OCI-LY1 (cell line): ENCODE results near the gene SERPIND1.

ENCODE experiments used
- EZH2 ChIP-seq: fragments of 200-600 bp; sonication (generic), shearing (Covaris generic); IDR thresholded peaks from 2 replicates; pipeline ENCODE4 v1.8.0; 2017; ENCODE audit warnings: borderline replicate concordance, mixed run types, mild to moderate bottlenecking, antibody characterized with exemption, low read length, moderate library complexity, mixed read lengths
- TF ChIP-seq, protein P1 (sequence below): fragments of 200-600 bp; sonication (generic), shearing (Covaris generic); IDR thresholded peaks from 2 replicates; pipeline ENCODE4 v1.5.1; 2017; ENCODE audit warnings: mild to moderate bottlenecking, antibody characterized with exemption, low read length, moderate library complexity, mixed read lengths

DNA sequence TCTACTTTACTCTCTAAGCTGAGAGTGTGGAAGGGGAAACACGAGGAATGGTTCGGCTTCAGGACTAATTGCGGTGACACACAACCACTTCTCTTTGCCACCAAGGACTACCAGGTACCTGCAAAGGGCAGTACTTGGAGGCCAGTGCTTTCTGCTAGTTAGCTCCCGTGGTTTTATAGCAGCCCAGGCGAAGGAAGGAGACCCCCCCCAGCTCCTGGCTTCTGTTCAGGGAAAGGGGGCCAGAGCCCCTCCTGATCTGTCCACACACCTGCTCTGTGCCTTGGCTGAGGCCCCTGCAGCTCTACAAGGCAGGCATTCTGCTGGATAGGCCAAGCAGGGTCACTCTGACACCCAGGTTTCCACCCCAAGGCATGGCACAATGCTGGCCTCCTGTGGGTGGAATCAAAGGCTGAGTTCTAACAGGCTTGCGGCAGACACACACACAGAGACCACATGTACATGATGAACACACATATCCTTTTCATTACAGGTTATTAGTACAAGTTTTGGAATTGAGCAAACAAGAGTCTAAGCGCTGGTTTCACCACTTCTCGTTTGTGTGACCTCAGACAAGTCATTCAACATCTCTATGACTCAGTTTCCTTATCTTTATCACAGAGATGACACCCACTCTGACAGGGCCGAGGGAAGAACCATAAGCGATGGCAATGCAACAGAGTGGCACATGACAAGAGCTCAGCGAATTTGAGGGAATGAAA lies 7.5 kb downstream of the SERPIND1 start:
- TF ChIP-seq EZH2 = no peak
- TF ChIP-seq, protein P1, sequence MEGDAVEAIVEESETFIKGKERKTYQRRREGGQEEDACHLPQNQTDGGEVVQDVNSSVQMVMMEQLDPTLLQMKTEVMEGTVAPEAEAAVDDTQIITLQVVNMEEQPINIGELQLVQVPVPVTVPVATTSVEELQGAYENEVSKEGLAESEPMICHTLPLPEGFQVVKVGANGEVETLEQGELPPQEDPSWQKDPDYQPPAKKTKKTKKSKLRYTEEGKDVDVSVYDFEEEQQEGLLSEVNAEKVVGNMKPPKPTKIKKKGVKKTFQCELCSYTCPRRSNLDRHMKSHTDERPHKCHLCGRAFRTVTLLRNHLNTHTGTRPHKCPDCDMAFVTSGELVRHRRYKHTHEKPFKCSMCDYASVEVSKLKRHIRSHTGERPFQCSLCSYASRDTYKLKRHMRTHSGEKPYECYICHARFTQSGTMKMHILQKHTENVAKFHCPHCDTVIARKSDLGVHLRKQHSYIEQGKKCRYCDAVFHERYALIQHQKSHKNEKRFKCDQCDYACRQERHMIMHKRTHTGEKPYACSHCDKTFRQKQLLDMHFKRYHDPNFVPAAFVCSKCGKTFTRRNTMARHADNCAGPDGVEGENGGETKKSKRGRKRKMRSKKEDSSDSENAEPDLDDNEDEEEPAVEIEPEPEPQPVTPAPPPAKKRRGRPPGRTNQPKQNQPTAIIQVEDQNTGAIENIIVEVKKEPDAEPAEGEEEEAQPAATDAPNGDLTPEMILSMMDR = no peak
